Stimulated activated CD8-positive, alpha-beta memory T cell treated with anti-CD3 and anti-CD28 coated beads, Interleukin-4, amount 100 ng/mL, for 1 hour (primary cell): ENCODE results near the gene USP22.

Experiments used
- DNase-seq, 2 donors: peaks; one replicate each; pipeline ENCODE4 v3.0.0-alpha.2; 2020; ENCODE audit warnings: low read depth in 2 of 2, low spot score in 1 of 2

USP22 gene

DNA sequence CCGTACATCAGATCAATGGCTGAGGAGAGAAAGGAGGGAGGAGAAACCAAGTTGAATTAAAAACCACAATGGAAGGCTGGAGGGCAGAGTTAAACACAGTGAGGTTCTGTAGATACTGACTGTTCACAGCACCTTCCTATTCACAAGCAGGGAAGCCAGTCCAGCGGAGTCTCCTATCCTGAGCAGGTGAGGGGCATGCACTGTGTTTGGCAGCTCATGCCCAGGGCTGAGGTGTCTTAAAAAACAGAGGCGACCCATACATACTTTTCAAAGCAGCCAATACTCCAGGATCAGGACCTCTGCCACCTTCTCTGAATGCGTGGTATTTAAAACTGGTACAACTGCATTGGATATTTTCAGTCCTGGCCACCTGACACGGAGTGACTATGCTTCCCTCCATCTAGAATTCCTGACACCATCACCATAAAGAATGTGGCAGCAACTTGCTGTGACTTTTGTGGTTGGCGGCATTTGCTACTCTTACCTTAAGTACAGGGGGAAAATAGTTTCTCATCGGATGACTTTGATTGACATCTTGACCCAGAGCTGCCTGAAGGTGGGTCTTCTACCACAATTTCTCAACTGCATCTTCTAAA lies 21.5 kb downstream of the USP22 start:
- no peak for DNase-seq

DNA sequence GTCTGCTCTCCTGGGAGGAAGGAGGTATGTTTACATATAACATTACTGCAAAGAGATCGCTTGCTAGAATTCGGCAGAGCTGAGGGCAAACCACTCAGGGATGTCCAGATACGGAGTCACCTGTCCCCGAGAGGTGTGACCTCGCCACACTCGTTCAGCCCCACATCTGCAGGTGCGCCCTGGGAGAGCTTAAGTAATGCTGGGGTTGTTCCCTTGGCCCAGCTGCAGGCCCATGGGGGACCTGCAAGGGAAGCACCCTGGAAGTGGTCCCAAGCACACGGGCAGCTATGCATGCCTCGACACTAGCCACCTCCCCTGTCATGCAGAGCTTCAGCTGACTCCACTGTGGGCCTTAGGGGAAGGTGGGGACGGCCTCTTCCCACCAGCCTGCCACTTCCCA lies 22.2 kb downstream of the USP22 start:
- DNase-seq, result no peak

DNA sequence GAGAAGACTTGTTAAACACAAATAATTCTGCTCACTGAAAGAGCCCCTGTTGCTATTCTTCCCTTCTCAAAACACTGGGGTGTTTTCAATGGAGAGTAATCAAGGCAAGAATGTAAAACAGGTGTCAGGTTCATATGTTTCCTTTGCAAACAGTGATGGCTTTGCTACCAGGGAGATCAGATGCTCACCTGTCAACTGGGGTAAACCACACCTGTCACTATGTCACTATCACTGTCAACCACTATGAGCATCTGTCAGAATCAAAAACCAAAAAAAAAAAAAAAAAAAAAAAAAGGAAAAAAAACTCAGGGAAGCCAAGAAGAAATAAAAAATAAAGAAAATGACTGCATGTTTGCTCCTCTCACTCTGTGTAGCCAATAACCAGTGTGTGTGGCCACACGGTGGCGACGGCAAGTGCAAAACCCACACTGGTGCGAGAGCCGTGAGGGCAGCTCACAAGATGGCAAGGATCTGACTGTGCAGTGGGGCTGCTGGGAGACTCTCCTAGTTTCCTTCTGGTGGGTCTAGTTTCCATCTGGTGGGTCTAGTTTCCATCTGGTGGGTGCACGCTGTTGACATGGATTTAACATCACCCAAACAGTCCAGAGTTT lies 22.7 kb downstream of the USP22 start:
- peak in 1 of 2 donors; percentile 33 for DNase-seq

DNA sequence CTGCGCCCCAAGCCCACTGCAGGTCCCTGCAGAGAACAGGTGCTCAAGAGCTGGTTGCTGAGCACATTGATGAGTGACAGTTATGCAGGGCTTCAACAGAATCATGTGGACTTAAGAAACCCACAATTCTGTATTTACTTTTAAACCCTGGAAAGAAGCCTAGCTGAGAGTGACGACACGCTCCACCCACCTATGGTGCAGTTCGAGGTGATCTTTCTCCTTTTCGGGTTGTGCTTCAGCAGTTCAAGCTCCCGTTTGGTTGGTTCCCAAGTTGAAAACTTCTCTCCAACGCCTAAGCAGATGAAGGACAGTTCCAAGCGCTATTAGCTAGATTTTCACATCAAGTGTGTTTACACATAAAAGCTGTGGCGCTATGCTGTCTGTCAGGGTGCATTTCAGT lies 23.9 kb downstream of the USP22 start:
- no peak for DNase-seq

DNA sequence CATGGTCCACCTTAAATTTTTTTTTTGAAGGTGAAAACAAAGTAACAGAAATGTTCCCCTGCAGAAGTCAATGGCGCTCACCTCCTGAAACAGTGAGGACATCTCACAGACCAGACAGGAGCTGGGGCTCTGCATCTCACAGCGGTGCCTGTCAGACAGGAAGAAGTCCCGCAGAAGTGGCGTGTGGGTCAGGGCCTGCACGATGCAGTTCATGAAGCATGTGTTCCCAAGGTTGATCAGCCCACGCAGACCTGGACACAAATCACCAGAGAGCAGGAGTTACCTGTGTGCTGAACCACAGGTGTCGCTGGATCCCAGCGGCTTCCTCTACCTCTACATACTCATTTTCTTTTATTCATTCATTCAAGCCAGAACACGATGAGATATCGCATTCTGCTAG lies 24.9 kb downstream of the USP22 start:
- DNase-seq, result no peak

DNA sequence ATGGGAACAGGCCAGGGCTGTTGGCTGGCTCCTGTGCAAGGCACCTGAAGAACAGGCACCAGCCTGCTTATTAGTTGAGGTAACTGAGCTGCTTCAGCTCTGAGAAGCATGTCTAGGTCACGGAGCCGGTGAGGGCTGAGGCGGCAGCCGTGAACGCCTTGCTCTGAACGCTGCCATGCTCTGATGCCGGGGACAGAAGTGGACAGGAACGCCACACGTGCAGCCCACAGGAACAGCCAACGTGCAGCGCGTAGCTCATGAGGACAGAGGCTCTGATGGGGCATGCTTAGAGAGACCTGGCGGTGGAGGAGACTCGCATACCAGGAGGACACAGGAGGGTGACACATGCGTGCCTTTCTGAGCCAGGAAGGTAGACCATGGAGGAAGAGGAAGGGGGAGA lies 25.6 kb downstream of the USP22 start:
- DNase-seq, result no peak

DNA sequence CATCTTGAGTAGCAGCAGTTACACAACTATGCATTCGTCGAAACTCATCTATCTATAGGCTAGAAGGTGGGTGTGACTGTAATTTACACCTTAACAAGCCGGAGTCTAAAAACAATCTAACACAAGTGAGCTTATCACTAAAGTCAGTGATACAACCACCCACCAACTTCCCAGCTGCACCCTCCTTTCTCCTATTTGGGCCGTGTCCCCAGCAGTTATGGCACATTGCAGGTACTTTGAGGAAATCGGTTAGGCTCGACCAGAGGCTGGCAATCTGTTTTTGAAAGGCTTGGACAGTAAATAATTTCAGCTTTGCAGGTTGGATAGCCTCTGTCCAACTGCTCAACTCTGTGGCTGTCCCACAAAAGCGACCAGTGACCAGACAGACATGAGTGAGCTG lies 26.0 kb downstream of the USP22 start:
- DNase-seq, result no peak

DNA sequence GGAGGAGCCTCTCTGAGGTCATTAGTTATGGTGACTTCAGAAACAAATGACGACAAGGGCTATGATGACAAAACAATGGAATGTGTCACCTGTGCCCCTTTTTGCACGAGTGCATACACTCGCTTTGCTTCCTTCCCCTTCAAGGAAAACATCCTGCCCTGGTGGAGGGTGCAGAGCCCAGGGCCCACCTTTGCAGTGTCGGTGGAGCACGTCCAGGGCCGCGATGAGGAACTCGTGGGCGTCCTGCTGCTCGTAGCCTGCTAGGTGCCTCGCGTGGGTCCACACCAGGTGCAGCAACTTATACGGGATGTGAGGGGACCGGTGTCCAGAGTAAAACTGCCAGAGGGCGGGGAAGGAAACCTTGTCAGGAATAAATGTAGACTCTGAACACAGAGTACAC lies 27.2 kb downstream of the USP22 start:
- no peak for DNase-seq

DNA sequence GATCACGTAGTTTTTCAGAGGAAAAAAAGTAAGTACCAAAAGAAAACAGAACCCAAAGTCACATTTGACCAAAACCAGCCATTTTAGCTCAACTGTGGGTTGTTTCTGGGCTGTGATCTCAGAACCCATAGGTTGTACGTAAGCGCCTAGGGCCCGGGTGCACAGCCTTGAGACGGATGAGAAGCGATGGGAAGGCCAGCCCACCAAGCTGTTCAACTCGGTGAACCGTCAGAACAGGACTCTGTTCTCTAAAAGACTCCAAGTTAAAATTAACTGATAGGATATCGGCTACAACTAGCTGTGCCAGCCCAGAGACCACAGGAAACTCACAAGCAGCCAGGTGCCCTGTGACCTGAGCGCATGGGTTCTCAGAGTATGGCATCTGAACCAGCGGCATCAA lies 28.3 kb downstream of the USP22 start:
- DNase-seq, result no peak

DNA sequence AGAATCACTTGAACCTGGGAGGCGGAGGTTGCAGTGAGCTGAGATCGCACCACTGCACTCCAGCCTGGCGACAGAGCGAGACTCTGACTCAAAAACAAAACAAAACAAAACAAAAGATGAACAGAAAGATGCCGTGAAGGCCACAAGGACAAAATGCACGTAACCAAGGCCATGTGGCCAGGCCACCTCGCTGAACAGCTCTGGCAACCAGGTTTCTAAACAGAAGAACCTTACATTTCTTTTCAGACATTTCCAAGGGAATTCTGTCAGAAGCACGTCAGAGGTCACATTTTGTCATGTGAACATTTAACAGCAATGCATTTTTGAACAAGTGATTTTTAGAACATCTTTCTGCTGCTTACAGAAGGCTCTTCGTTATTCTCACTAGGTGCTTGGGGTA lies 28.8 kb downstream of the USP22 start:
- no peak for DNase-seq

DNA sequence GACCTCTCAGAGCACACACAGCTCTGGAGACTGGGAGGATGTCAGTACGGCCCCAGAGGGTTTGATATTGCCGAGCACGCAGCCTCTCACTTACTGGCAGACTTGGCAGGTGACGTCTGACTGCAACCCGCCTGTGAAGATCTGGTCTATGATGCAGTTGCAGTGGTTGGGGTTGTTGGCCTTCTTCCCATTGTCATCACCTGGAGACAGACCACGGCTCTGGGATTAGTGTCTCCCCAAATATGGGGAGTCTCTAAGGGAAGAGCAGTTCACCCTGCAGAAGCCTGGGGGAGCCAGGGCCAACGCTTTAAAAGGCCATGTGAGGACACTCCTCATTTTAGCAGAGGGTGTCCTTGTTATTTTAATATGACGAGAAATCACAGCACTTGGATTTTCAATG lies 30.1 kb downstream of the USP22 start:
- no peak for DNase-seq

DNA sequence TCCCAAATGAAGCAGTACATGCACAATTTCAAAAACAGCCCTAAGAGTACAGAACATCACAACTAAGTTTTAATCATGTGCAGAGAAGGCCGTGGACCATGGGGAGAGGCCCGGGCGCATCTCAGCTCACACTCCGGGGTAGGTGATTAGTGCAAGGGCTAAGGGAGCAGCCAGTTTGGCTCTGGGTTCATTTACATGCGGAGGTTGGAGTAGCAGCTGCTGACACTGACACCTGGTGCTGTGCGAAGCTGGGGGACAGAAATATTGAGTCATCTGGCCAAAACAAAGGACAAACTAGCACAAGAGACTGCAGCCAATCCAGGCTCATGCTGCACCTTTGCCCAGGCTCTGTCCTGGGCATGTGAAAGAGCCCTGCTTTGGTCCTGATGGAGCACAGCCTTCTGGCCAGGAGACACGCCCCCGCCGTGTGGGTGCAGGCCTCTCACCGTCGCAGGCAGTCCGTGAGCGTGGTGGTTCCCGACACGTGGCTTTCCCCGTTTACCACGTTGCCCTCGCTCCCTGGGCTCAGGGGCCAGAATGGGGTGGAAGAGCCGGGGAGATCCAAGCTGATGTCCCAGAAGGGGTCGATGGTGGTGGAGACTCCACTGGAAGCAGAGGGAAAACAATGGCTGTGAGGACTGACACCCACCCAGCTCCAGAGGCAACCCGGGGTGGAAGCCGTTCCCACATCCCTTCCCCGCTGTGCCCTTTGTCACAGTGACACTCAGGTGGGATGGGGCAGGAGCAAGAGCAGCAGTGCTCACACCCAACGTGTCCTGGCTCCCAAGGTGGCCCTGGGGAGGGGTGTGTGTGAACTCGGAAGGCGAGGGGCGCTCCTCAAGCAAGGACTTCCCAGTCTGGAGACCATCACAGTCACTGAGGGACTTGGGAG lies 31.9 kb downstream of the USP22 start:
- no peak for DNase-seq

DNA sequence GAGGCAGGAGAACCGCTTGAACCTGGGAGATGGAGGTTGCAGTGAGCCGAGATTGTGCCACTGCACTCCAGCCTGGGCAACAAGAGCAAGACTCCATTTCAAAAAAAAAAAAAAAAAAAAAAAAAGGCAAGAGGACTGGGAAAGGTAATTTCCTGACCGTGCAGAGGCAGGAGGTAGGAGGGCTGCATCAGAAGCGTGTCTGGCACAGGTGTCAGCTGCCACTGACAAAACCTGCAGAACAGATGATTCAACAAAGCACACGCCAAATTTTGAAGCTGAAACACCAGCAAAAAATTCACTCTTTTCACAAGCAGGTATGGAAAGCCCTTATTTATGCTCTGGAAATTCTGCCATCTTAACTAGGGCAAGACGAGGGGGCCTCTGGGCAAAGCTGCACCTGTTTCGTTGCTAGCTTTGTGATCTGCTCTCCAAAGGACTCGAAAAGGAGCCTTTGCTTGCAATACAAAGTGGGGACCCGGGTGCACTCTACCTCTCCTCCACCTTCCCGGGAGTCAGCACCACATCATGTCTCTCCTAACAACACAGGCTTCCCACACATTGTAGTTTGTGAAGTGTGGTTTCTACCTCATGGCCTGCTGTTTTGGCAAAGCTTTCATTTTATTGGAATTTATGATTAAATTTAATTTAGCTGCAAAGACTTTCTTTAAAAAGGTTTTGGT lies 33.7 kb downstream of the USP22 start:
- no peak for DNase-seq

DNA sequence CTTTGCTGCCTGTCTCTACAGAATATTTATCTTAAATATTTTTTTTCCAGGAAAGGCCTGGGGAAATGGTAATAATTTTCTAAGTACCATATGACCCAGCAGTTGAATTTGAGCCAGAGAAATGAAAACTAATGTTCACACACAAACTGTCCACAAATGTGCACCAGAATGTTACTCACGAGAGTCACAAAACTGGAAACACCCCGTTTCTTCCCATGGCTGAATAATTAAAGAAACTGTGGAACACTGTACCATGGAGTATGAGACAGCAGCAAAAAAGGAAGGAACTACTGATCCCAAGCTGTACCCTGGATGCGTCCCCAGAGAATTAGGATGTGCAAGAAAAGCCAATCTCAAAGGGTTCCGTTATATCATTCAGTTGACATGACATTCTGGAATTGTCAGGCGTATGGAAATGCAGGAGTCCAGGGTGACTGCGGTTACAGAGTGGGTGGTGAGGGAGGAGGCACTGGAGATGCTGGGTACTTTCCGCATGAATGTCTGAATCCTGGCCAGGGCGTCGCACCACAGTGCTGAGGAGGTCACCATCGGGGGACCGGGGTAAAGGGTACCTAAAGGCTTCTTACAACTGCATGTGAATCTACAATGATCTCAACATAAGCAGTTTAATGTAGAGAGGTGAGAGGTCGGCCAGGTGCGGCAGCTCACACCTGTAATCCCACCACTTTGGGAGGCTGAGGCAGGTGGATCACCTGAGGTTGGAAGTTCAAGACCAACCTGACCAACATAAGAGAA lies 34.5 kb downstream of the USP22 start:
- DNase-seq, result no peak

DNA sequence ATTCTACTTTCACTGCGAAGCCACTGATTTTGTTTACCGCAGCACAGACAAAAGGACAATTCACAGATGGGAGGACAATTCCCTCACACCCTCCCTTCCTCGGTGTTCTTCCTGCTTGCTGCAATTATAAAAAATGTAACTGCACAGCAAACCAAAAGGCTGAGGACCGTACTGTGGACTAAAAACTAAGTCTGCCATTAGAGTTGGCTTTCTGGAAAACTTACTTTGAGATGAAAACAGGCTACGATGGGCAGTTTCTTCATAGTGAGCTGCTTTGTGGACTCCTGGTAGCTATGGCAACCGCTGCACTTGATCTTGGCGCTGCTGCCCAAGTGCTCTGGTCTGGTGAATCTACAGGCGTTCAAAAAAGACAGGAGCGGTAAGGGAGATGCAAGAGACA lies 35.2 kb downstream of the USP22 start:
- no peak for DNase-seq

DNA sequence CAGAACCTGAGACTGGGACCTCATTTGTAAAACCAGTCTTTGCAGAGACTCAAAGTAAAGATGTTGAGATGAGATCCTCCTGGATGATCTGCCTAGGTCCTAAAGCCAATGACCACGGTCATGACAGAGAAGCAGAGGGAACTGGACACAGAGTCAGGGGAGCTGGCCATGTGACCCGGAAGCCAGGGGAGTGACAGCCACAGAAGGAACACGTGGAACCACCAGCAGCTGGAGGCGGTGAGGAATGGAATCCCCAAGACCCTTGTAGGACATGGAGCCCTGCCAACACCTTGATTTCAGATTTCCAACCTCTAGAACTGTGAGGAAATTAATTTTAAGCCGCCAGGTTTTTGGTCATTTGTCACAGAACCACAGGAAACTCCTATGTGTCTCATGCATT lies 37.0 kb downstream of the USP22 start:
- no peak for DNase-seq

DNA sequence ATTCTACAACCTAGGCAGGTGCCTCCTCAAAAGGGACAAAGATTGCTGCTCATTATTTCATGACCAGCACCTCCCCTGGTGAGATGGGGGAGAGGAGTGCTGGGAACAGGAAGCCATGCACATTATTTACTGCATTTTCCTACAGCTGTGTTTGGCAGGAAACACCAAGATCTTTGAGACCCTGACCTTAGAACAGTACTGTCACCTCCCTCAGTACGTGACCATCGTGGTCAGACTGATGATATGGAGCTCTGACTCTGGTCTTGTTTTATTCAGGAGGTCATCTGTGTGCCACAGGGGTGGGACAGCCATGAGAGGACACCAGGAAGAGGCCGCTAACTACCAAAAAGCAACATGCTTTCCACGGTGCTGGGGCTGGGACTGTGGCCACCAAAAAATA lies 37.4 kb downstream of the USP22 start:
- no peak for DNase-seq

DNA sequence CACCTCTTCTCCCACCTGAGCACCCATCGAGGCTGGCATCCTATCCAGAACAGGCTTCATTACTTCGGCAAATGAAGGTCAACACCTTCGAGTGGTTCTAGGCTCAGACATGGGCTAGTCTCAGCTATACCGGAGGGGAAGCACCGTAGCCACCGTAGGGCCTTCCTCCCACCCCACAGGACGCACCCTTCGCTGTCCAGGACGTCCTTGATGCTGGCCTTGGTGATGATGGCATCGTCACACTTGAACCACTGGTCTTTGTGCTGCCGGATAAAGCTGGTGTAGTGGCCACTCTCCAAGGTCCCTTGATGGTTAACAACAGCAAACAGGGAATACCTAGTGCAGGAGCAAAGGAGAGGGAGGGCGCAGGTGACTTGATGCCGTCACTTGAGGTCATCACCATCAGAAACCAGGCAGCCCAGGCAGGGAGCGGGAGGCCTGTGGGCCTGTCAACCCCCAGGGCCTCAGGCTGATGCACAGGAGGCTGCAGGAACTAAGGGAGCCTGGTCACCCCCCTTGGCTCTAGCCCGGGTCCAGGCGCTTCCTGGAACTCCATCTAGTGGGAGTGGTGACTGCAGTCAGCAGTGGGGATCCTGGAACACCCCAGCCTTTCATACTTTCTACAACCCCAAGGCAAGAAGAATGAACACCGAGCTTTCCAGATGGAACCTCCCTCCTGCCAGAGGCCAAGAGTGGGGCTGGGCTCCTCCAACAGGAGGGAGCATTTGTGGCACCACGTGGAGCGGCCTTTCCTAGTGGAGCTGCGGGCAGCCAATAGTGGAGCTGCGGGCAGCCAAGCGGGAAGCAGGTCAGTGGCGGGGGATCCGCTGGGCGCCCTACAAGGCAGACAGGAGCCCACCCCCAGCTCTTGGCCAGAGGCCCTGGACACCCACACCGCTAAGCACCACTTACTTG lies 38.5 kb downstream of the USP22 start:
- no peak for DNase-seq

DNA sequence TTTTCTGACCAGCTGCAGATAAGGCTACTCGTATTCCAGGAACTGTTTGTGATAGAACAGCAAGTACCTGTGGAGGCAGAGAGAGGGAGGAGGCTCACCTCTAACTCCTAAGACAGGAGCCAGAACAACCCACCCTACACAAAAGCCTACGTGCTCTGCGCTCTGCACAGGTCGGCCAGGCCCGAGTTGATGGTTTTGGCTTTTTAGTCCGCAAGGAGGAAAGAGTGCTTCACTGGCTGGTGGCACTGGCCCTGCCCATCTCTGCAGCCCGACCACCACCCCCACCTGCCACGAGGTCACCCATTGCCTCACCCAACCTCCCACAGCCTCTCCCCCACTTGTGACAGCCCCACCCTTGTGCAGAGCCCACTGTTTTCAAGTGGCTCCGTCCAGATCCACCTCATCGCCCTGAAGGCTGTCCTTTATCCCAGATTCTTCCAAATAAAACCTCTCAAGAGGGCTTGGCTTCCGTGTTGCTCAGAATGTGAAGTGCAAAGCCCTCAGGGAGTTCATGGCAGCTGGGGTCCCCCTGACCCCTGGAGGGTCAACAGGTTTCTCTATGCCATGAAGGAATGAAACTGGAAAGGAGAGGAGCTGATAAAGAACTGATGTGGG lies 39.7 kb downstream of the USP22 start:
- DNase-seq, result no peak
